HepG2 (cell line): ENCODE results near the gene TARDBP. TPM values are rescaled to one million over a fixed set of nuclear protein-coding genes. Genes with fewer than 3 reads are reported as not detected.
A peak's percentile ranks its signal among the peaks of the same experiment; 100 is the strongest.

Source experiments
- CHD4 ChIP-seq: fragments of 200-600 bp; sonication (generic); IDR thresholded peaks from 2 replicates; pipeline ENCODE4 v1.7.0; 2017; ENCODE audit warnings: mild to moderate bottlenecking, low read length, borderline replicate concordance
- HOXD1 ChIP-seq: sonication (generic); formaldehyde crosslinking; IDR thresholded peaks from 2 replicates; pipeline ENCODE4 v1.5.0; 2020; ENCODE audit warnings: missing genetic modification reagents
- MEIS1 ChIP-seq: sonication (generic); formaldehyde crosslinking; IDR thresholded peaks from 2 replicates; pipeline ENCODE4 v1.9.0; 2021; ENCODE audit warnings: mild to moderate bottlenecking, missing genetic modification reagents, moderate library complexity, borderline replicate concordance
- MTF1 ChIP-seq: sonication (generic); formaldehyde crosslinking; IDR thresholded peaks from 2 replicates; pipeline ENCODE4 v1.5.0; 2020; ENCODE audit warnings: missing genetic modification reagents
- NFAT5 ChIP-seq: sonication (generic); formaldehyde crosslinking; IDR thresholded peaks from 2 replicates; pipeline ENCODE4 v1.4.0; 2020; ENCODE audit warnings: missing genetic modification reagents
- ZNF329 ChIP-seq: sonication (generic); formaldehyde crosslinking; IDR thresholded peaks from 2 replicates; pipeline ENCODE4 v1.9.0; 2021; ENCODE audit warnings: low read depth, mild to moderate bottlenecking, missing genetic modification reagents
- ZNF790 ChIP-seq: sonication (generic); formaldehyde crosslinking; IDR thresholded peaks from 2 replicates; pipeline ENCODE4 v1.8.0; 2022; ENCODE audit warnings: missing genetic modification reagents, mild to moderate bottlenecking, borderline replicate concordance
- ZSCAN5A ChIP-seq: sonication (generic); formaldehyde crosslinking; IDR thresholded peaks from 2 replicates; pipeline ENCODE4 v1.8.0; 2022; ENCODE audit warnings: mild to moderate bottlenecking, missing genetic modification reagents, borderline replicate concordance
- polyA plus RNA-seq, 8 experiments: library from polyadenylated mRNA; depleted of rRNA in 3 of 8; stranded (reverse) in 7 of 8; unstranded in 1 of 8; fragments of >200 nt; fragmentation: Illumina TruSeq in 4 of 8; extraction: Trizol in 4 of 8; gene quantifications; 2 replicates each; pipeline versions ENCODE4 v1.2.1 to v1.2.3, GENCODE V29; 2011 to 2016; ENCODE audit warnings: low read depth in 4 of 8, missing spikeins in 1 of 8, mixed read lengths in 1 of 8; ENCODE audit not compliant: insufficient read depth in 1 of 8
- total RNA-seq, 5 experiments: library from RNA; depleted of rRNA; stranded (reverse); fragments of >200 nt; fragmentation: Illumina TruSeq; extraction: Trizol; gene quantifications; 2 replicates each; pipeline ENCODE4 v1.2.3, GENCODE V29; 2016; ENCODE audit warnings: low read depth in 1 of 5
- TF ChIP-seq, protein P1 (sequence below): sonication (generic); formaldehyde crosslinking; IDR thresholded peaks from 2 replicates; pipeline ENCODE4 v1.5.0; 2020; ENCODE audit warnings: mild to moderate bottlenecking, missing genetic modification reagents
- TF ChIP-seq, protein P2 (sequence below): sonication (generic); formaldehyde crosslinking; IDR thresholded peaks from 2 replicates; pipeline ENCODE4 v1.8.0; 2023; ENCODE audit warnings: mild to moderate bottlenecking, missing genetic modification reagents
- TF ChIP-seq, protein P3 (sequence below): sonication (generic); formaldehyde crosslinking; IDR thresholded peaks from 2 replicates; pipeline ENCODE4 v1.5.0; 2020; ENCODE audit warnings: missing genetic modification reagents
- TF ChIP-seq, protein P4 (sequence below): sonication (generic); formaldehyde crosslinking; IDR thresholded peaks from 2 replicates; pipeline ENCODE4 v1.8.0; 2022; ENCODE audit warnings: mild to moderate bottlenecking, missing genetic modification reagents
- TF ChIP-seq, protein P5 (sequence below): IDR thresholded peaks from 2 replicates; pipeline ENCODE4 v1.6.1; 2012; ENCODE audit warnings: low read depth, low read length, improper control_type of control experiment

Gene TARDBP
- total and polyA plus RNA-seq, 2 of the 13 experiments (the other 11 are each of a cell fraction or from before 2014, with no cell fraction given), result 62.4 to 93.0 TPM

GRCh38 chr1:11012260-11013159, at the start of gene TARDBP (continued):
- TF ChIP-seq, protein P1, sequence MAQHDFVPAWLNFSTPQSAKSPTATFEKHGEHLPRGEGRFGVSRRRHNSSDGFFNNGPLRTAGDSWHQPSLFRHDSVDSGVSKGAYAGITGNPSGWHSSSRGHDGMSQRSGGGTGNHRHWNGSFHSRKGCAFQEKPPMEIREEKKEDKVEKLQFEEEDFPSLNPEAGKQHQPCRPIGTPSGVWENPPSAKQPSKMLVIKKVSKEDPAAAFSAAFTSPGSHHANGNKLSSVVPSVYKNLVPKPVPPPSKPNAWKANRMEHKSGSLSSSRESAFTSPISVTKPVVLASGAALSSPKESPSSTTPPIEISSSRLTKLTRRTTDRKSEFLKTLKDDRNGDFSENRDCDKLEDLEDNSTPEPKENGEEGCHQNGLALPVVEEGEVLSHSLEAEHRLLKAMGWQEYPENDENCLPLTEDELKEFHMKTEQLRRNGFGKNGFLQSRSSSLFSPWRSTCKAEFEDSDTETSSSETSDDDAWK, result no peak
- TF ChIP-seq, protein P2, sequence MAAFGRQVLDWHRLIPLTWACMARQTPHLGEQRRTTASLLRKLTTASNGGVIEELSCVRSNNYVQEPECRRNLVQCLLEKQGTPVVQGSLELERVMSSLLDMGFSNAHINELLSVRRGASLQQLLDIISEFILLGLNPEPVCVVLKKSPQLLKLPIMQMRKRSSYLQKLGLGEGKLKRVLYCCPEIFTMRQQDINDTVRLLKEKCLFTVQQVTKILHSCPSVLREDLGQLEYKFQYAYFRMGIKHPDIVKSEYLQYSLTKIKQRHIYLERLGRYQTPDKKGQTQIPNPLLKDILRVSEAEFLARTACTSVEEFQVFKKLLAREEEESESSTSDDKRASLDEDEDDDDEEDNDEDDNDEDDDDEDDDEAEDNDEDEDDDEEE (CRISPR knock-in tag), result 0 out of 2 replicates have a peak, but pooled peaks have one; percentile 27
- 0 out of 2 replicates have a peak, but pooled peaks have one; percentile 38 for TF ChIP-seq ZNF329
- TF ChIP-seq, protein P3, sequence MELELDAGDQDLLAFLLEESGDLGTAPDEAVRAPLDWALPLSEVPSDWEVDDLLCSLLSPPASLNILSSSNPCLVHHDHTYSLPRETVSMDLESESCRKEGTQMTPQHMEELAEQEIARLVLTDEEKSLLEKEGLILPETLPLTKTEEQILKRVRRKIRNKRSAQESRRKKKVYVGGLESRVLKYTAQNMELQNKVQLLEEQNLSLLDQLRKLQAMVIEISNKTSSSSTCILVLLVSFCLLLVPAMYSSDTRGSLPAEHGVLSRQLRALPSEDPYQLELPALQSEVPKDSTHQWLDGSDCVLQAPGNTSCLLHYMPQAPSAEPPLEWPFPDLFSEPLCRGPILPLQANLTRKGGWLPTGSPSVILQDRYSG, result no peak
- TF ChIP-seq ZNF790 (CRISPR knock-in tag), result peak; percentile 73; the same call in 1 of the 2 replicates
- TF ChIP-seq, protein P4, sequence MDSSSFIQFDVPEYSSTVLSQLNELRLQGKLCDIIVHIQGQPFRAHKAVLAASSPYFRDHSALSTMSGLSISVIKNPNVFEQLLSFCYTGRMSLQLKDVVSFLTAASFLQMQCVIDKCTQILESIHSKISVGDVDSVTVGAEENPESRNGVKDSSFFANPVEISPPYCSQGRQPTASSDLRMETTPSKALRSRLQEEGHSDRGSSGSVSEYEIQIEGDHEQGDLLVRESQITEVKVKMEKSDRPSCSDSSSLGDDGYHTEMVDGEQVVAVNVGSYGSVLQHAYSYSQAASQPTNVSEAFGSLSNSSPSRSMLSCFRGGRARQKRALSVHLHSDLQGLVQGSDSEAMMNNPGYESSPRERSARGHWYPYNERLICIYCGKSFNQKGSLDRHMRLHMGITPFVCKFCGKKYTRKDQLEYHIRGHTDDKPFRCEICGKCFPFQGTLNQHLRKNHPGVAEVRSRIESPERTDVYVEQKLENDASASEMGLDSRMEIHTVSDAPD (CRISPR knock-in tag), result no peak
- TF ChIP-seq MEIS1 (CRISPR knock-in tag), result peak; percentile 92
- no peak for TF ChIP-seq CHD4
- TF ChIP-seq, protein P5, sequence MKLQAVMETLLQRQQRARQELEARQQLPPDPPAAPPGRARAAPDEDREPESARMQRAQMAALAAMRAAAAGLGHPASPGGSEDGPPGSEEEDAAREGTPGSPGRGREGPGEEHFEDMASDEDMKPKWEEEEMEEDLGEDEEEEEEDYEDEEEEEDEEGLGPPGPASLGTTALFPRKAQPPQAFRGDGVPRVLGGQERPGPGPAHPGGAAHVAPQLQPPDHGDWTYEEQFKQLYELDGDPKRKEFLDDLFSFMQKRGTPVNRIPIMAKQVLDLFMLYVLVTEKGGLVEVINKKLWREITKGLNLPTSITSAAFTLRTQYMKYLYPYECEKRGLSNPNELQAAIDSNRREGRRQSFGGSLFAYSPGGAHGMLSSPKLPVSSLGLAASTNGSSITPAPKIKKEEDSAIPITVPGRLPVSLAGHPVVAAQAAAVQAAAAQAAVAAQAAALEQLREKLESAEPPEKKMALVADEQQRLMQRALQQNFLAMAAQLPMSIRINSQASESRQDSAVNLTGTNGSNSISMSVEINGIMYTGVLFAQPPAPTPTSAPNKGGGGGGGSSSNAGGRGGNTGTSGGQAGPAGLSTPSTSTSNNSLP, result no peak
- TF ChIP-seq HOXD1 (CRISPR knock-in tag), result no peak; the same call in 1 of the 2 replicates
- TF ChIP-seq MTF1 (CRISPR knock-in tag), result peak; percentile 78; the same call in 1 of the 2 replicates
- TF ChIP-seq ZSCAN5A, result no peak
- peak; percentile 87 for TF ChIP-seq NFAT5 (CRISPR knock-in tag)
